ENCODE data around the gene CPA4. TPM values are rescaled to one million over a fixed set of nuclear protein-coding genes. Genes with fewer than 3 reads are reported as not detected.

Gene CPA4
- total RNA-seq, 2 donors from 2014 or later: 0.23 TPM; not detected in 1

DNA sequence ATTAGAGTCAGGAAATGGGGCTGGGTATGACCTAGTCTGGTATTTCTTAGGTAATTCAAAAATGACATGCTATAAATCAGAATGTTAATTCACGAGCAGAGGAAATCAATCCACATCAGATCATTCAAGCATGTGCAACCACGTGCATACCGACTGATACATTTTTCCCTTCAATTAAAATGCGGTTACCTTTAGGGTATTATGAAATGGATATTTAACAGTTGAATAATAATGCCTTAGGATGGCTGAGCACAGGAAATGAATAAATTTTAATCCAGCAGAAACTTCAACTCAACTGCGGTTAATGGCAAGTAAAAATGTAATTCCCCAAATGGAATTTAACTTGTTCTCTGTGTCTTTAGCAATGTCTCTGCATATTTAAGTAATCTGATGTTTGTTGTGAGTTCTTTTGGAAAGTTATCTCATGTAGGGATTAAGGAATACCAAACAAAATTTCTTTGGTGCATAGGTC is 17.1 kb upstream of the CPA4 start:
- intact Hi-C loops (cut with DNase I): loop anchor here (5.0 kb wide), 1 partner anchor 446 kb away; no protein-coding TSS in a partner anchor
- 47% methylated on average over 5 of the region's 5 CpGs for WGBS

DNA sequence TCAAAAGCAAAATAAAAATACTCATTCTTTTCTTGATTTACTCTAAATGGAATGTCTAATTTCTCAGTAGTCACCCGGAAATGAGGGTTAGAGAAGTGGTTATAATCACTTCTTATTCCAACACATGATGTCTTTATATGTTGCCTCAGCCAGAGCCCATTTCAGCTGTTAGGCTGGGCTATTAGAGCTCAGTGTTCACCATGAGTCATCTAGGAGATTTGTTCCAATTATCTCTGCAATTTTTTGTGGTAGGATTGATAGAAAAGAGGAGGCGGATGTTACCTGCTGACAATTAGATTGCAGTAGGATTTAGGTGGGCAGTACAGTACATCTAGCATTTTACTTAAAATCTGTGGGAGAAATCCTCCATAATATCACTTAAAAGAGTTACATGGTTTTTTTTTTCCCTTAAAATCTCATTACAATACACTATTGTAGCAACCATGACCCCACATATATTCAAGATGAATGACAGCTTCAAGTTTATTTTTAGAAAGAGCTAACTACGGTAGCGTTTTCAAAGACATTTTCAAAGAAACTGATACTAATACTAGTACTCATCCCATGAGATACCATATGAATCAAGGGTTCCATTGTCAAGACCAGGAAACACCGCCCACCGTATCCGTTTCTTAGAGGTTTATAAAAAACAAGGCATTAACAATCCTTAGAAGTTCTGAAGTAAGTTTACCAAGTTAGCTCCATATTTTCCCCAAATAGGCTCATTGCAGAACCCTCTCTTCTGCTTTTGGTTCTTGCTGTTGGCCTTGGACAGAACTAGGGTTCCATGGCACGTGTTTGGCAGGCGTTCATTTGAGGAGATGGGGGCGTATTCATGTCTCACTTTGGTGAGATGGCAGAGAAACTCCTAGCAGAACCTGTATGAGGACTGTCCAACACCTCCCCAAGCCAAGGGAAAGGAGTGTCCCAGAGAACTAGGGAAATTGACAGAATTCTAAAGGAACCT is 15.9 kb upstream of the CPA4 start:
- DNase-seq (ENCODE audit: low spot score): no peak
- no peak for TF ChIP-seq POLR2A (IDR thresholded peaks at IDR 0.05)
- TF ChIP-seq, protein P1, sequence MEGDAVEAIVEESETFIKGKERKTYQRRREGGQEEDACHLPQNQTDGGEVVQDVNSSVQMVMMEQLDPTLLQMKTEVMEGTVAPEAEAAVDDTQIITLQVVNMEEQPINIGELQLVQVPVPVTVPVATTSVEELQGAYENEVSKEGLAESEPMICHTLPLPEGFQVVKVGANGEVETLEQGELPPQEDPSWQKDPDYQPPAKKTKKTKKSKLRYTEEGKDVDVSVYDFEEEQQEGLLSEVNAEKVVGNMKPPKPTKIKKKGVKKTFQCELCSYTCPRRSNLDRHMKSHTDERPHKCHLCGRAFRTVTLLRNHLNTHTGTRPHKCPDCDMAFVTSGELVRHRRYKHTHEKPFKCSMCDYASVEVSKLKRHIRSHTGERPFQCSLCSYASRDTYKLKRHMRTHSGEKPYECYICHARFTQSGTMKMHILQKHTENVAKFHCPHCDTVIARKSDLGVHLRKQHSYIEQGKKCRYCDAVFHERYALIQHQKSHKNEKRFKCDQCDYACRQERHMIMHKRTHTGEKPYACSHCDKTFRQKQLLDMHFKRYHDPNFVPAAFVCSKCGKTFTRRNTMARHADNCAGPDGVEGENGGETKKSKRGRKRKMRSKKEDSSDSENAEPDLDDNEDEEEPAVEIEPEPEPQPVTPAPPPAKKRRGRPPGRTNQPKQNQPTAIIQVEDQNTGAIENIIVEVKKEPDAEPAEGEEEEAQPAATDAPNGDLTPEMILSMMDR (IDR thresholded peaks at IDR 0.05): no peak
- TF ChIP-seq POLR2AphosphoS5 (IDR thresholded peaks at IDR 0.05): no peak
- H3K4me3 ChIP-seq: no peak overlapping the region

More for the DNA sequence above, 17.1 kb upstream of the CPA4 start:
- Histone ChIP-seq H3K27me3 (replicated peaks; ENCODE audit: insufficient read depth) (no peaks in the 10 kb centered on the region), H3K4me3 (no peak overlapping the region), H3K4me1 (replicated peaks) (no peaks in the 10 kb centered on the region), H3K27ac (no peak overlapping the region), H3K9me3 (no peaks in the 10 kb centered on the region), H3K36me3 (no peaks in the 10 kb centered on the region)
- DNase-seq (ENCODE audit: low spot score): no peak
- TF ChIP-seq POLR2AphosphoS5 (IDR thresholded peaks at IDR 0.05) (no peak), POLR2A (IDR thresholded peaks at IDR 0.05) (no peak)
- TF ChIP-seq, protein P1 (IDR thresholded peaks at IDR 0.05): no peak

DNA sequence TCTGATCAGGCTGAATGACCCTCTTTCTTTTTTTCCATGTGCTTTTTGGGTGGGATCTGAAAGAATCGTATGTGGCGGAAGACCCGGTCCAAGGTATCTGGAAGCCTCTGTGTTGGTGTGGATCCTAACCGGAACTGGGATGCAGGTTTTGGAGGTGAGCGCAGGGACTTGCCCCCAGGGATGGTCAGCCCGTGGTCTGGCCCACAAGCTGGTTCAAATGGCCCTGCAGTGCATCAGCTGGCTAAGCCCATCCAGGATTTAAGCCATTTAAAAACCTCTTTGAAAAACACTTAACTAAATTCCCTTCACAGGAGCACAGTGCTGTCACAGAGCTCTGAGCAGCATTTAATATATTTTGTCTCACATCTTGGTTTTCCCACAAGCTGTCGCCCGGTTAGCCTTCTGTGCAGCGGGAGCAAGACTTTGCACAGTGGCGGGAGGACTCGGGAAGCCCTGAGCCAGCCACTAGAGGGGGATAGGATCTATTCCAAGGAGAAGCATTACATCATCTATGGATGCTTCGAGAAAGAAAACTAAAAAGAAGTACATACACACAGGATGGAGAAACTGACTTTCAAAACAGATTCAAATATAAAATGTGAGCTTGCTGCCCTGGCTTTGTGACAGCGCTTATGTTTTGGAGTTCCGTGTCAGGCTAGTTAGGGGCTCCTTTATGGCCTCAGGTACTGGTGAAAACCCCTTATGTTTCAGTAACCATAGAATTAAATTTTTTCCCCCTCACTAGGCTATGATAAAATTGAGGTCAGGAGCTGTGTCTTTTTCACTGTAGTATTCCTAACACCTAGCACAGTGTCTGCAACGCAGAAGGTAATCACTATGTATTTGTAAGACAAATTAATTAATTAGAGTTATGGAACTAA is 15.0 kb upstream of the CPA4 start:
- Histone ChIP-seq H3K36me3 (no peaks in the 10 kb centered on the region), H3K4me1 (replicated peaks) (no peaks in the 10 kb centered on the region), H3K9me3 (no peaks in the 10 kb centered on the region), H3K27ac (no peak overlapping the region), H3K4me3 (no peak overlapping the region), H3K27me3 (replicated peaks; ENCODE audit: insufficient read depth) (no peaks in the 10 kb centered on the region)
- 65% methylated on average over 15 of the region's 15 CpGs for WGBS
- DNase-seq (ENCODE audit: low spot score): no peak
- intact Hi-C loops (cut with DNase I): loop anchor here (5.0 kb wide), 1 partner anchor 444 kb away; no protein-coding TSS in a partner anchor
- no peak for TF ChIP-seq POLR2AphosphoS5 (IDR thresholded peaks at IDR 0.05)
- TF ChIP-seq POLR2A (IDR thresholded peaks at IDR 0.05): no peak
- TF ChIP-seq, protein P1 (IDR thresholded peaks at IDR 0.05): peak in 3 of 4 experiments; percentile 17 to 52 (median 47)

More for the DNA sequence above, 15.9 kb upstream of the CPA4 start:
- Histone ChIP-seq H3K27me3 (replicated peaks; ENCODE audit: insufficient read depth) (no peaks in the 10 kb centered on the region), H3K4me1 (replicated peaks) (no peaks in the 10 kb centered on the region), H3K9me3 (no peaks in the 10 kb centered on the region), H3K27ac (no peak overlapping the region), H3K36me3 (no peaks in the 10 kb centered on the region)
- intact Hi-C loops (cut with DNase I): loop anchor here (5.0 kb wide), 1 partner anchor 445 kb away; no protein-coding TSS in a partner anchor
- WGBS: 76% methylated on average over 10 of the region's 10 CpGs

DNA sequence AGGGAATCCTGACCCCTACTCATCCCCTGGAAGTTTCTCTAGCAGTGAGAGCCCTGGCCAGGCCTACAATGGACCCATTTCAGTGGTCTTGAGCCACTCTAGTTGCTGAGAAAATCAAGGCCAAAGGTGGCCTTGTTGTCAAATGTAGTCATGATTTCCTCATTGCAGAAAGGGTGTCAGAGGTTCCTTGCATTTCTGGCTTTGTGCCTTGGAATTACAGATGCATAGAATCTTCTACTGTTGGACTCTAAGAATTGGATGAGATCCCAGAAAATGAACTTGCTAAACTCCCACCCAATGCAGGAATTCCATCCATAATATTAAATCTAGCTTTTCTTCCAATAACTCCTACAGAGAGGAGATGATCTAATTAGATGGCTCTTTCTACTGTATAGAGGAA is 14.1 kb upstream of the CPA4 start:
- intact Hi-C loops (cut with DNase I): loop anchor here (5.0 kb wide), 1 partner anchor 443 kb away; no protein-coding TSS in a partner anchor
- DNase-seq (ENCODE audit: low spot score): no peak

More for the DNA sequence above, 14.1 kb upstream of the CPA4 start:
- Histone ChIP-seq H3K4me3 (no peak overlapping the region), H3K27me3 (replicated peaks; ENCODE audit: insufficient read depth) (no peaks in the 10 kb centered on the region), H3K36me3 (no peaks in the 10 kb centered on the region), H3K9me3 (no peaks in the 10 kb centered on the region), H3K4me1 (replicated peaks) (no peaks in the 10 kb centered on the region), H3K27ac (no peak overlapping the region)
- TF ChIP-seq, protein P1 (IDR thresholded peaks at IDR 0.05): no peak
- TF ChIP-seq POLR2A (IDR thresholded peaks at IDR 0.05) (no peak), POLR2AphosphoS5 (IDR thresholded peaks at IDR 0.05) (no peak)
